PC-9 (cell line): ENCODE data around the gene EHD4. TPM values are rescaled to one million over a fixed set of nuclear protein-coding genes. Genes with fewer than 3 reads are reported as not detected.

ENCODE experiments used
- BruUV-seq: library from RNA; stranded (reverse); fragments of 400-500 nt; replicated peaks from 2 replicates; lab custom pipeline; 2021; lab: Mats Ljungman, UMichigan
- CTCF ChIA-PET: fragments of 300-600 bp; sonication (Branson Sonifier 250); formaldehyde crosslinking; loops from one replicate; lab custom pipeline; 2022; ENCODE audit warnings: antibody characterized with exemption; lab: Charles Lee
- POLR2A ChIA-PET: fragments of 300-600 bp; sonication (Branson Sonifier 250); formaldehyde crosslinking; loops from one replicate; lab custom pipeline; 2022; ENCODE audit warnings: antibody characterized with exemption; ENCODE audit not compliant: unreplicated experiment; lab: Charles Lee
- DNase-seq, 2 experiments: peaks; one replicate each; pipeline versions ENCODE4 v3.0.0 to v3.0.0-alpha.2; 2015 to 2022; ENCODE audit warnings: mixed read lengths in 1 of 2
- H2AFZ ChIP-seq: fragments of 200-600 bp; sonication (generic); 2 replicates; pipeline ENCODE4 v1.8.1; 2017; ENCODE audit warnings: antibody characterized with exemption
- H3F3A ChIP-seq: fragments of 200-600 bp; sonication (generic); 2 replicates; pipeline ENCODE4 v1.8.1; 2017; ENCODE audit warnings: antibody characterized with exemption, mild to moderate bottlenecking, low read depth; ENCODE audit not compliant: insufficient read depth
- H3K27ac ChIP-seq: fragments of 200-600 bp; sonication (generic); 2 replicates; pipeline ENCODE4 v1.6.1; 2016; ENCODE audit warnings: mixed run types
- H3K27me3 ChIP-seq: fragments of 200-600 bp; sonication (generic); 2 replicates; pipeline ENCODE4 v1.6.1; 2016; ENCODE audit warnings: low read depth, mixed run types; ENCODE audit not compliant: insufficient read depth
- H3K36me3 ChIP-seq: fragments of 200-600 bp; sonication (generic); 2 replicates; pipeline ENCODE4 v1.6.1; 2016; ENCODE audit warnings: low read depth, mixed run types
- H3K4me1 ChIP-seq: fragments of 200-600 bp; sonication (generic); replicated peaks from 2 replicates; pipeline ENCODE4 v1.6.1; 2016; ENCODE audit warnings: mixed run types; ENCODE audit not compliant: insufficient read depth
- H3K4me2 ChIP-seq: fragments of 200-600 bp; sonication (generic); 2 replicates; pipeline ENCODE4 v1.6.1; 2017; ENCODE audit warnings: mixed run types
- H3K4me3 ChIP-seq: fragments of 200-600 bp; sonication (generic); 2 replicates; pipeline ENCODE4 v1.6.1; 2016; ENCODE audit warnings: mixed run types
- H3K79me2 ChIP-seq: fragments of 200-600 bp; sonication (generic); 2 replicates; pipeline ENCODE4 v1.6.1; 2017; ENCODE audit warnings: low read depth, mixed run types
- H3K9me2 ChIP-seq: fragments of 200-600 bp; sonication (generic); 2 replicates; pipeline ENCODE4 v1.8.1; 2017; ENCODE audit warnings: mild to moderate bottlenecking; ENCODE audit not compliant: insufficient read depth
- H3K9me3 ChIP-seq: fragments of 200-600 bp; sonication (generic); 2 replicates; pipeline ENCODE4 v1.8.1; 2016; ENCODE audit warnings: low read depth; ENCODE audit not compliant: insufficient read depth
- H4K20me1 ChIP-seq: fragments of 200-600 bp; sonication (generic); 2 replicates; pipeline ENCODE4 v1.8.1; 2017; ENCODE audit not compliant: insufficient read depth
- EZH2 ChIP-seq: fragments of 200-600 bp; sonication (generic); IDR thresholded peaks from 2 replicates; pipeline ENCODE4 v1.8.0; 2017; ENCODE audit warnings: antibody characterized with exemption, low read depth
- intact Hi-C: fragments of 100-400 bp; cut with micrococcal nuclease; formaldehyde crosslinking; loops from one replicate; pipeline ENCODE4 v1.10.0; 2022; ENCODE audit not compliant: unreplicated experiment
- total RNA-seq: library from RNA; stranded (reverse); gene quantifications from 2 replicates; pipeline ENCODE4 v1.2.3, GENCODE V29; 2021
- TF ChIP-seq, protein P1 (sequence below): fragments of 200-600 bp; sonication (generic); conservative IDR thresholded peaks from 2 replicates; pipeline ENCODE4 v1.6.1; 2017; ENCODE audit warnings: mixed run types, antibody characterized with exemption, mild to moderate bottlenecking, moderate library complexity

The EHD4 gene
- total RNA-seq, 1 experiment from 2014 or later: 18.1 TPM

DNA sequence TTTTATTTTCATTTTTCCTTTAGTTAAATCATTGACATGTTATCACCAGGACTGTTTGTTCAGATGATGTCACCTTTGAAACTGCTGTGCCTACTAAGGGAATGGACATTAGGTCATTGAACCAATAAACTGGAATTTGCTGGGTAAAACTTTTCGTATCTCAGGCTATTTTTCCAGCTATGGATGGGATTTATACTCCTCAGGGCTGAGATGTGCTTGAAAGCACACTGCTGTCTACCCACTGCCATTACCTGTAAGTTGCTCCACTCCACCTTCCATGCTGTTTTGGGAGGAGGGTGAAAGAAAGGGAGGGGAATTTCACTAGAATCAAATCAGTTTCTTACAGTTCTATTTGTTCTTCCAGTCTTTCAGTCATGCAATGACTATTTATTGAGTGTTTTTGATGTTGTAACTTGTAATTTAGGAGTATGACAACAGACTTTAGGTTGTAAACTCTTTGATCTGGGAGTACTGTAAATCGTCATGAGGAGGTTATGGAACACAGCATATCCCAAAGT, 11.3 kb downstream of the EHD4 start:
- Histone ChIP-seq H2AFZ (no peak overlapping the region), H3F3A (no peaks in the 10 kb centered on the region), H3K4me2 (peak overlapping the region; percentile 28; the same call in 1 of the 2 replicates), H3K27ac (0 out of 2 replicates have a peak overlapping the region, but pooled peaks have one; percentile 3), H3K9me3 (no peaks in the 10 kb centered on the region), H3K27me3 (no peaks in the 10 kb centered on the region), H3K4me1 (peaks cover 9% of the 10 kb centered on the region), H4K20me1 (no peaks in the 10 kb centered on the region), H3K79me2 (peaks cover 11% of the 10 kb centered on the region; the same call in 1 of the 2 replicates), H3K36me3 (no peaks in the 10 kb centered on the region), H3K9me2 (no peaks in the 10 kb centered on the region), H3K4me3 (no peak overlapping the region)
- TF ChIP-seq, protein P1, sequence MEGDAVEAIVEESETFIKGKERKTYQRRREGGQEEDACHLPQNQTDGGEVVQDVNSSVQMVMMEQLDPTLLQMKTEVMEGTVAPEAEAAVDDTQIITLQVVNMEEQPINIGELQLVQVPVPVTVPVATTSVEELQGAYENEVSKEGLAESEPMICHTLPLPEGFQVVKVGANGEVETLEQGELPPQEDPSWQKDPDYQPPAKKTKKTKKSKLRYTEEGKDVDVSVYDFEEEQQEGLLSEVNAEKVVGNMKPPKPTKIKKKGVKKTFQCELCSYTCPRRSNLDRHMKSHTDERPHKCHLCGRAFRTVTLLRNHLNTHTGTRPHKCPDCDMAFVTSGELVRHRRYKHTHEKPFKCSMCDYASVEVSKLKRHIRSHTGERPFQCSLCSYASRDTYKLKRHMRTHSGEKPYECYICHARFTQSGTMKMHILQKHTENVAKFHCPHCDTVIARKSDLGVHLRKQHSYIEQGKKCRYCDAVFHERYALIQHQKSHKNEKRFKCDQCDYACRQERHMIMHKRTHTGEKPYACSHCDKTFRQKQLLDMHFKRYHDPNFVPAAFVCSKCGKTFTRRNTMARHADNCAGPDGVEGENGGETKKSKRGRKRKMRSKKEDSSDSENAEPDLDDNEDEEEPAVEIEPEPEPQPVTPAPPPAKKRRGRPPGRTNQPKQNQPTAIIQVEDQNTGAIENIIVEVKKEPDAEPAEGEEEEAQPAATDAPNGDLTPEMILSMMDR: no peak
- TF ChIP-seq EZH2: no peak
- no peak for DNase-seq
- BruUV-seq: no TSS peak
- ChIA-PET CTCF (interaction anchor here (0.7 kb wide), 1 partner anchor 189 kb away, joined by 9 read pairs; no protein-coding TSS in a partner anchor), POLR2A (interaction anchor here (0.5 kb wide), 1 partner anchor 24 kb away, joined by 3 read pairs; no protein-coding TSS in a partner anchor)
- intact Hi-C loops: no loop called here

DNA sequence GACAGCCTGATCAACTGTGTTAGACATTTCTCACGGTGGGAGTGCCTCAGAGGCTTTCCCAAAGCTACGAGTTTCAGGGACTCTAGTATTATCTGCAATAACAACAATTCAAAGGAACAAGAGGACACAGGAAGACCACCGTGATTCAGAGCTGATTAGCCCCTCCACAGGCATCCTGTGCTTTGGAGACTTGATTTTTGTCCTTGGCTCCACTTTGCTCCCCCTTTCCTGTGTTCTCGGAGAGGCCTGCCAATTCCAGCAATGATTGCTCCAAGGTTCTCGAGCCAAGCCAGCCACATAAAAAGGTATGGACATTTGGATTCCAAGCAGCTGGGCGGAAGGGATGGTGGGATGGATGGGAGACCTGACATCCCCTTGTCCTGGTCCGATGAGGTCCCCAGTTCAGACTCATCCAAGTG, 14.3 kb downstream of the EHD4 start:
- Histone ChIP-seq H3K4me2 (no peak overlapping the region), H3K9me2 (no peaks in the 10 kb centered on the region), H2AFZ (no peak overlapping the region), H3K79me2 (peaks cover 5% of the 10 kb centered on the region; the same call in 1 of the 2 replicates), H3K4me1 (peaks cover 9% of the 10 kb centered on the region), H4K20me1 (no peaks in the 10 kb centered on the region), H3K36me3 (no peaks in the 10 kb centered on the region), H3K27ac (no peak overlapping the region), H3K9me3 (no peaks in the 10 kb centered on the region), H3K27me3 (no peaks in the 10 kb centered on the region), H3F3A (no peaks in the 10 kb centered on the region), H3K4me3 (no peak overlapping the region)
- intact Hi-C loops: no loop called here
- BruUV-seq: no TSS peak
- no peak for TF ChIP-seq EZH2
- TF ChIP-seq, protein P1: no peak
- DNase-seq: no peak
- POLR2A ChIA-PET: no interaction called here
- CTCF ChIA-PET: no interaction called here

DNA sequence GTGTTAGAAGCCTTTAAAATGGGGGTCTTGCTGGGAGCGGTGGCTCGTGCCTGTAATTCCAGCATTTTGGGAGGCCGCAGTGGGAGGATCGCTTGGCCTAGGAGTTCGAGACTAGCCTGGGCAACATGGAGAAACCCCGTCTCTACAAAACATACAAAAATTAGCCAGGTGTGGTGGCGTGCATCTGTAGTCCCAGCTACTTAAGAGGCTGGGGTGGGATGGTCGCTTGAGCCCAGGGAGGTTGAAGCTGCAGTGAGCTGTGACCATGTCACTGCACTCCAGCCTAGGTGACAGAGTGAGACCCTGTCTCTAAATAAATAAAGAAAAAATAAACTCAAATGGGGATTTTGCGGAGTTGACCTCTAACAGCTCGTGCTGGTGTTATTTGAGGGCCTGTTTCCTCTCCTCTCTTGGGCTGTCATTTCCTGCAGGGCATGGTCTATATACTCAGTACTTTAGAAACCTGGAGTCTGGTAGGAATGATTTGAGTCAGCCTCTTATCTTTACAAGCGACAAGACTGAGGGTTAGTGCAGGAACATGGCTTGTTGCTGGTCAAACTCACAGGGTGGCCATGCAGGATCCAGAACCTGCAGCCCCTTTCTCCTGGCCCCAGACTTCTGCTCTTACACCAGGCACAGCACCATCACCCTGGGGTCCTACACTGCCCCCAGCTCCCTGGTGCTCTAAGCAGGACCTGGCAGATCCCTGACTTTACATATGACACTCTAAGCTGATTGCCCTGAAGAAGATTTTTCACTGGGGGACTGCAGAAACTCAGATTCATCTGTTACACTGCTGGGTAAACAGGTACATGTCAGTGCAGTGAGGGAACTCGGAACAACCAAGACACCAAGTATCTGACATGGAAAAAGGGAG, 15.1 kb downstream of the EHD4 start:
- H3K9me3 ChIP-seq: no peaks in the 10 kb centered on the region
- no peaks in the 10 kb centered on the region for H3K27me3 ChIP-seq
- ChIA-PET CTCF (no interaction called here), POLR2A (no interaction called here)
- intact Hi-C loops: no loop called here
- H3K79me2 ChIP-seq: peaks cover 5% of the 10 kb centered on the region; the same call in 1 of the 2 replicates
- no peaks in the 10 kb centered on the region for H3K9me2 ChIP-seq
- H3K4me3 ChIP-seq: no peak overlapping the region
- TF ChIP-seq, protein P1: no peak
- H3K27ac ChIP-seq: no peak overlapping the region
- H3K4me1 ChIP-seq: peaks cover 9% of the 10 kb centered on the region
- H2AFZ ChIP-seq: no peak overlapping the region
- H3K4me2 ChIP-seq: no peak overlapping the region
- no peak for DNase-seq
- H3F3A ChIP-seq: no peaks in the 10 kb centered on the region
- H3K36me3 ChIP-seq: no peaks in the 10 kb centered on the region
- no TSS peak for BruUV-seq
- no peaks in the 10 kb centered on the region for H4K20me1 ChIP-seq
